Measurements from ENCODE around the gene USP9Y. TPM values are rescaled to one million over a fixed set of nuclear protein-coding genes. Genes with fewer than 3 reads are reported as not detected.

The USP9Y gene
- total and polyA plus RNA-seq, 10 of the 15 experiments (the other 5 are each of a cell fraction or from before 2014, with no cell fraction given): 0.08 TPM; not detected in 9

DNA sequence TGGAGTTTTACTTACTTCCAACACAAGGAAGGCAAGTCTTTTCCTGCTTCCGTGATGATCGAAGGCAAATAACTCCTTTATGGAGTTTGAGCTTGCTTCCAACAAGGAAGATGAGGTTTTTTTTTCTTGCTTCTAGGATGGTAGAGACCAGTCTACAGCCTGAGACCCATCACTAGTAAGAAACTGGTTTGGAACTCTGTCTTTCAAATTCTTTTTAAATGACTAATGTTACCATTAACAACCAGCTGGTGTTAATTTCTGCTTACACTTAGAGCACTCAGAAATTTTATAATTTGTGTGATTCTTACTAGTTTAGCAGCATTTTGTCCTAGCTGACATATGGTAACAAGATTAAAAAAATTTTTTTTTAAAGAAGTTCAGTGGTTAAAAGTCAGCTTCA, 19.5 kb upstream of the USP9Y start:
- H3K4me3 ChIP-seq: no peak overlapping the region
- no CpG with 5 or more reads among the region's 2 CpGs for WGBS (ENCODE audit: insufficient coverage, insufficient replicate concordance, low lambda C conversion rate, missing lambda C conversion rate)
- RAD21 ChIA-PET (ENCODE audit: unreplicated experiment): no interaction called here
- no peak overlapping the region for H2AFZ ChIP-seq (ENCODE audit: control insufficient read depth, low read depth, low read length)
- SMC1A ChIA-PET (ENCODE audit: uncharacterized antibody, unreplicated experiment): no interaction called here
- no peaks in the 10 kb centered on the region for H3K4me1 ChIP-seq (ENCODE audit: control insufficient read depth, insufficient read depth, low read length)
- H4K20me1 ChIP-seq (ENCODE audit: control insufficient read depth, insufficient read depth): no peaks in the 10 kb centered on the region
- H3K27me3 ChIP-seq (replicated peaks in 1 of 2; ENCODE audit: control insufficient read depth in 2 of 2, insufficient read depth in 2 of 2, low read length in 1 of 2): no peaks in the 10 kb centered on the region
- no peaks in the 10 kb centered on the region for H3K9me3 ChIP-seq (replicated peaks; ENCODE audit: control insufficient read depth, insufficient read depth, low read length)
- intact Hi-C loops (cut with micrococcal nuclease; ENCODE audit: unreplicated experiment): no loop called here
- no peak overlapping the region for H3K4me2 ChIP-seq (ENCODE audit: control insufficient read depth, insufficient read depth)
- H3K9ac ChIP-seq (ENCODE audit: control insufficient read depth, insufficient read depth, low read length): no peak overlapping the region
- POLR2A ChIA-PET: no interaction called here
- no peaks in the 10 kb centered on the region for H3K36me3 ChIP-seq (ENCODE audit: control insufficient read depth in 2 of 2, insufficient read depth in 2 of 2, low read length in 1 of 2)
- DNase-seq (ENCODE audit: low read depth, low spot score): no peak
- TF ChIP-seq KAT2A (conservative IDR thresholded peaks at IDR 0.05; ENCODE audit: control insufficient read depth, low read depth, low read length) (no peak), POLR2AphosphoS5 (IDR thresholded peaks at IDR 0.05; ENCODE audit: low read length) (no peak), TAF1 (IDR thresholded peaks at IDR 0.05; ENCODE audit: borderline replicate concordance, low read depth, low read length) (no peak), NFXL1 (IDR thresholded peaks at IDR 0.05; ENCODE audit: borderline replicate concordance) (no peak), EGR1 (IDR thresholded peaks at IDR 0.05; ENCODE audit: borderline replicate concordance in 1 of 2, low read depth in 2 of 2, low read length in 2 of 2) (no peak), BMI1 (IDR thresholded peaks at IDR 0.05; ENCODE audit: borderline replicate concordance) (no peak), SRF (IDR thresholded peaks at IDR 0.05; ENCODE audit: low read depth in 2 of 2, low read length in 2 of 2) (no peak), MEF2A (IDR thresholded peaks at IDR 0.05; ENCODE audit: insufficient read depth, low read depth, low read length) (no peak)
- no peak for ATAC-seq
- no peak overlapping the region for H3K27ac ChIP-seq (ENCODE audit: control insufficient read depth, insufficient read depth)
- CTCF ChIA-PET: no interaction called here
- H3K79me2 ChIP-seq (ENCODE audit: control insufficient read depth, insufficient read depth, low read length): no peaks in the 10 kb centered on the region
- no peak for FAIRE-seq
- no TSS peak for BruUV-seq (replicated peaks)
- in situ Hi-C loops (cut with MboI): no loop called here

DNA sequence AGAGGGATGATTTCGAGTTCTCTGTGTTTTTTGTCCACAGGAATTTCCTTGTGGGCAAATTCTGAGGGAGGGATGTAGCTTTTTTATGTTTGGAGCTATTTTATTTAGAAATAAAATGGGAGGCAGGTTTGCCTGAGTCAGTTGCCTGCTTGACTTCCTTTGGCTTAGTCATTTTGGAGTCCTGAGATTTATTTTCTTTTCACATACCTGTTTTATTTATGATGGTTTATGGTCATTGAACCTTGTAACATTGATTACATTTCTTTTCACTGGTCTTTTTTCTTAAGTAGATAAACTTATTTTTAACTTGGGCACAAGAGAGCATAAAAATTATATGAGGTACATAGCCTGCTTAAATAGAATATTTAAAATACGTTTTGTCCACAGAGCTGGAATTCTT, 12.7 kb upstream of the USP9Y start:
- no peaks in the 10 kb centered on the region for H3K4me1 ChIP-seq (ENCODE audit: control insufficient read depth, insufficient read depth, low read length)
- FAIRE-seq (no peak), DNase-seq (ENCODE audit: low read depth, low spot score) (no peak), ATAC-seq (no peak)
- H3K9me3 ChIP-seq (replicated peaks; ENCODE audit: control insufficient read depth, insufficient read depth, low read length): no peaks in the 10 kb centered on the region
- WGBS (ENCODE audit: insufficient coverage, insufficient replicate concordance, low lambda C conversion rate, missing lambda C conversion rate): no CpG with 5 or more reads among the region's 2 CpGs
- H3K36me3 ChIP-seq (ENCODE audit: control insufficient read depth in 2 of 2, insufficient read depth in 2 of 2, low read length in 1 of 2): no peaks in the 10 kb centered on the region
- H4K20me1 ChIP-seq (ENCODE audit: control insufficient read depth, insufficient read depth): no peaks in the 10 kb centered on the region
- in situ Hi-C loops (cut with MboI): no loop called here
- no peak overlapping the region for H3K9ac ChIP-seq (ENCODE audit: control insufficient read depth, insufficient read depth, low read length)
- no peak overlapping the region for H3K4me2 ChIP-seq (ENCODE audit: control insufficient read depth, insufficient read depth)
- intact Hi-C loops (cut with micrococcal nuclease; ENCODE audit: unreplicated experiment): no loop called here
- RAD21 ChIA-PET (ENCODE audit: unreplicated experiment): no interaction called here
- no TSS peak for BruUV-seq (replicated peaks)
- SMC1A ChIA-PET (ENCODE audit: uncharacterized antibody, unreplicated experiment): no interaction called here
- H3K27me3 ChIP-seq (replicated peaks in 1 of 2; ENCODE audit: control insufficient read depth in 2 of 2, insufficient read depth in 2 of 2, low read length in 1 of 2): no peaks in the 10 kb centered on the region
- no peaks in the 10 kb centered on the region for H3K79me2 ChIP-seq (ENCODE audit: control insufficient read depth, insufficient read depth, low read length)
- CTCF ChIA-PET: no interaction called here
- H2AFZ ChIP-seq (ENCODE audit: control insufficient read depth, low read depth, low read length): no peak overlapping the region
- H3K4me3 ChIP-seq: no peak overlapping the region
- POLR2A ChIA-PET: no interaction called here
- no peak overlapping the region for H3K27ac ChIP-seq (ENCODE audit: control insufficient read depth, insufficient read depth)
- TF ChIP-seq FOS (IDR thresholded peaks at IDR 0.05; ENCODE audit: borderline replicate concordance, extremely low read depth, insufficient read length) (no peak), SIX5 (IDR thresholded peaks at IDR 0.05; ENCODE audit: low read depth, low read length, severe bottlenecking) (no peak), DPF2 (IDR thresholded peaks at IDR 0.05) (no peak), HCFC1 (IDR thresholded peaks at IDR 0.05; ENCODE audit: low read length) (no peak), ZSCAN29 (IDR thresholded peaks at IDR 0.05) (no peak), ZBED1 (IDR thresholded peaks at IDR 0.05; ENCODE audit: borderline replicate concordance) (no peak), MEF2B (IDR thresholded peaks at IDR 0.05; ENCODE audit: partially characterized antibody, poor library complexity, severe bottlenecking) (no peak), NFXL1 (IDR thresholded peaks at IDR 0.05; ENCODE audit: borderline replicate concordance) (no peak), CREM (IDR thresholded peaks at IDR 0.05; ENCODE audit: low read depth) (no peak), NR2C1 (IDR thresholded peaks at IDR 0.05) (no peak), RCOR1 (conservative IDR thresholded peaks at IDR 0.05; ENCODE audit: low read depth, low read length) (no peak), TBL1XR1 (IDR thresholded peaks at IDR 0.05; ENCODE audit: low read depth, low read length) (no peak), TAF1 (IDR thresholded peaks at IDR 0.05; ENCODE audit: borderline replicate concordance, low read depth, low read length) (no peak)
- TF ChIP-seq, protein P1, sequence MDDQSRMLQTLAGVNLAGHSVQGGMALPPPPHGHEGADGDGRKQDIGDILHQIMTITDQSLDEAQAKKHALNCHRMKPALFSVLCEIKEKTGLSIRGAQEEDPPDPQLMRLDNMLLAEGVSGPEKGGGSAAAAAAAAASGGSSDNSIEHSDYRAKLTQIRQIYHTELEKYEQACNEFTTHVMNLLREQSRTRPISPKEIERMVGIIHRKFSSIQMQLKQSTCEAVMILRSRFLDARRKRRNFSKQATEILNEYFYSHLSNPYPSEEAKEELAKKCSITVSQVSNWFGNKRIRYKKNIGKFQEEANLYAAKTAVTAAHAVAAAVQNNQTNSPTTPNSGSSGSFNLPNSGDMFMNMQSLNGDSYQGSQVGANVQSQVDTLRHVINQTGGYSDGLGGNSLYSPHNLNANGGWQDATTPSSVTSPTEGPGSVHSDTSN (IDR thresholded peaks at IDR 0.05; ENCODE audit: insufficient replicate concordance, low read depth, low read length): no peak

Measured in GM12878 (cell line).